ENCODE results near the gene CRABP1. TPM values are rescaled to one million over a fixed set of nuclear protein-coding genes. Genes with fewer than 3 reads are reported as not detected.

CRABP1 gene
- total RNA-seq, 2 donors from 2014 or later, result 103 TPM

GRCh38 chr15:78392430-78392829 is 52.3 kb downstream of the CRABP1 start:
- DNase-seq, result peak; percentile 65
- H3K27ac ChIP-seq (ENCODE audit: low read depth, low read length), result no peak overlapping the region
- 78 to 80% methylated on average over 4 of the region's 4 CpGs for WGBS, 2 experiments (ENCODE audit: insufficient coverage in 1 of 2, insufficient read length in 1 of 2)
- H3K27me3 ChIP-seq (ENCODE audit: control insufficient read depth, insufficient read depth, low read length, poor library complexity, severe bottlenecking), result no peaks in the 10 kb centered on the region
- no peaks in the 10 kb centered on the region for H3K9me3 ChIP-seq (ENCODE audit: control insufficient read depth, low read length)
- no peak overlapping the region for H3K9ac ChIP-seq (ENCODE audit: extremely low read depth, low read length, poor library complexity, severe bottlenecking)
- no peak overlapping the region for H3K4me3 ChIP-seq (ENCODE audit: low read length)
- Mint-ChIP-seq H3K27ac (no peak overlapping the region), H3K27me3 (ENCODE audit: insufficient read depth) (no peaks in the 10 kb centered on the region), H3K4me3 (no peak overlapping the region), H3K36me3 (ENCODE audit: low read depth) (no peaks in the 10 kb centered on the region), H3K4me1 (peaks cover 31% of the 10 kb centered on the region), H3K9me3 (no peaks in the 10 kb centered on the region)
- no peaks in the 10 kb centered on the region for H3K36me3 ChIP-seq (ENCODE audit: control insufficient read depth, insufficient read depth, low read length)
- H3K4me1 ChIP-seq (ENCODE audit: control insufficient read depth, insufficient read depth, low read length), result peaks cover 5% of the 10 kb centered on the region
- TF ChIP-seq CTCF (conservative IDR thresholded peaks at IDR 0.05), result no peak

GRCh38 chr15:78393137-78393536 is 53.0 kb downstream of the CRABP1 start:
- H3K9me3 ChIP-seq (ENCODE audit: control insufficient read depth, low read length), result no peaks in the 10 kb centered on the region
- 60 to 79% methylated on average over 1 of the region's 1 CpG for WGBS, 2 experiments (ENCODE audit: insufficient coverage in 1 of 2, insufficient read length in 1 of 2)
- H3K27ac ChIP-seq (ENCODE audit: low read depth, low read length), result no peak overlapping the region
- Mint-ChIP-seq H3K4me3 (no peak overlapping the region), H3K36me3 (ENCODE audit: low read depth) (no peaks in the 10 kb centered on the region), H3K9me3 (no peaks in the 10 kb centered on the region), H3K27ac (no peak overlapping the region), H3K4me1 (peaks cover 28% of the 10 kb centered on the region), H3K27me3 (ENCODE audit: insufficient read depth) (no peaks in the 10 kb centered on the region)
- no peak for DNase-seq
- H3K4me1 ChIP-seq (ENCODE audit: control insufficient read depth, insufficient read depth, low read length), result peaks cover 5% of the 10 kb centered on the region
- no peak overlapping the region for H3K9ac ChIP-seq (ENCODE audit: extremely low read depth, low read length, poor library complexity, severe bottlenecking)
- H3K4me3 ChIP-seq (ENCODE audit: low read length), result no peak overlapping the region
- no peaks in the 10 kb centered on the region for H3K36me3 ChIP-seq (ENCODE audit: control insufficient read depth, insufficient read depth, low read length)
- TF ChIP-seq CTCF (conservative IDR thresholded peaks at IDR 0.05), result no peak
- H3K27me3 ChIP-seq (ENCODE audit: control insufficient read depth, insufficient read depth, low read length, poor library complexity, severe bottlenecking), result no peaks in the 10 kb centered on the region

GRCh38 chr15:78394026-78394425 is 53.9 kb downstream of the CRABP1 start:
- TF ChIP-seq CTCF (conservative IDR thresholded peaks at IDR 0.05), result no peak
- WGBS, 2 experiments (ENCODE audit: insufficient coverage in 1 of 2, insufficient read length in 1 of 2), result 71 to 77% methylated on average over 3 of the region's 3 CpGs
- Histone ChIP-seq H3K9me3 (ENCODE audit: control insufficient read depth, low read length) (no peaks in the 10 kb centered on the region), H3K36me3 (ENCODE audit: control insufficient read depth, insufficient read depth, low read length) (no peaks in the 10 kb centered on the region), H3K9ac (ENCODE audit: extremely low read depth, low read length, poor library complexity, severe bottlenecking) (no peak overlapping the region), H3K27ac (ENCODE audit: low read depth, low read length) (no peak overlapping the region), H3K4me1 (ENCODE audit: control insufficient read depth, insufficient read depth, low read length) (peaks cover 5% of the 10 kb centered on the region), H3K4me3 (ENCODE audit: low read length) (no peak overlapping the region), H3K27me3 (ENCODE audit: control insufficient read depth, insufficient read depth, low read length, poor library complexity, severe bottlenecking) (no peaks in the 10 kb centered on the region)
- Mint-ChIP-seq H3K9me3 (no peaks in the 10 kb centered on the region), H3K4me1 (peaks cover 36% of the 10 kb centered on the region), H3K36me3 (ENCODE audit: low read depth) (no peaks in the 10 kb centered on the region), H3K27me3 (ENCODE audit: insufficient read depth) (no peaks in the 10 kb centered on the region), H3K27ac (no peak overlapping the region), H3K4me3 (no peak overlapping the region)
- DNase-seq, result no peak
